ENCODE results near the gene HLX. TPM values are rescaled to one million over a fixed set of nuclear protein-coding genes. Genes with fewer than 3 reads are reported as not detected.

HLX gene
- total and polyA plus RNA-seq, 10 donors, result 6.9 to 36.1 (median 16.3) TPM

- Histone ChIP-seq H3K36me3 (no peaks in the 10 kb centered on the region), H3K27me3 (replicated peaks in 1 of 7) (peaks cover 0 to 35% (median 0%) of the 10 kb centered on the region in 7 donors), H3K4me3 (no peak overlapping the region), H3K27ac (no peak overlapping the region), H3K9me3 (peaks cover 0 to 6% (median 2%) of the 10 kb centered on the region in 8 donors), H3K4me1 (peaks cover 7 to 44% (median 22%) of the 10 kb centered on the region in 6 donors)
- DNase-seq, result no peak
- intact Hi-C loops (cut with DNase I; ENCODE audit: low total_unique reads), result loop anchor here (5.0 kb wide), 2 partner anchors 330 to 560 kb away; no protein-coding TSS in a partner anchor
- TF ChIP-seq POLR2A (IDR thresholded peaks at IDR 0.05) (no peak), POLR2AphosphoS5 (IDR thresholded peaks at IDR 0.05) (no peak), CTCF (IDR thresholded peaks at IDR 0.05 in 8 of 11, conservative IDR thresholded peaks at IDR 0.05 in 3 of 11) (no peak)
These were observed 6.9 kb upstream of the HLX start for GRCh38 chr1:220872296-220872695.

GRCh38 chr1:220873087-220873486 is 6.2 kb upstream of the HLX start:
- Histone ChIP-seq H3K27ac (no peak overlapping the region), H3K27me3 (replicated peaks in 1 of 7) (peaks cover 0 to 43% (median 0%) of the 10 kb centered on the region in 7 donors), H3K4me3 (no peak overlapping the region), H3K4me1 (peaks cover 14 to 52% (median 30%) of the 10 kb centered on the region in 6 donors), H3K9me3 (no peaks in the 10 kb centered on the region), H3K36me3 (no peaks in the 10 kb centered on the region)
- no peak for TF ChIP-seq POLR2AphosphoS5 (IDR thresholded peaks at IDR 0.05)
- no peak for TF ChIP-seq POLR2A (IDR thresholded peaks at IDR 0.05)
- no peak for TF ChIP-seq CTCF (IDR thresholded peaks at IDR 0.05 in 8 of 11, conservative IDR thresholded peaks at IDR 0.05 in 3 of 11)
- intact Hi-C loops (cut with DNase I; ENCODE audit: low total_unique reads), result loop anchor here (5.0 kb wide), 2 partner anchors 329 to 559 kb away; no protein-coding TSS in a partner anchor
- DNase-seq, result no peak
- 76 to 86% (median 83%) methylated on average over 2 of the region's 2 CpGs for WGBS, 5 donors

- TF ChIP-seq POLR2AphosphoS5 (IDR thresholded peaks at IDR 0.05) (no peak), CTCF (IDR thresholded peaks at IDR 0.05 in 8 of 11, conservative IDR thresholded peaks at IDR 0.05 in 3 of 11) (peak; percentile 52 to 85 (median 72)), POLR2A (IDR thresholded peaks at IDR 0.05) (no peak)
- Histone ChIP-seq H3K27ac (peak overlapping the region in 3 of 8 donors; percentile 10 to 41 (median 26)), H3K36me3 (no peaks in the 10 kb centered on the region), H3K9me3 (no peaks in the 10 kb centered on the region), H3K4me1 (peaks cover 19 to 61% (median 39%) of the 10 kb centered on the region in 6 donors), H3K4me3 (no peak overlapping the region), H3K27me3 (replicated peaks in 1 of 7) (peaks cover 0 to 49% (median 0%) of the 10 kb centered on the region in 7 donors)
- intact Hi-C loops (cut with DNase I; ENCODE audit: low total_unique reads), result loop anchor here (5.0 kb wide), 2 partner anchors 328 to 558 kb away; no protein-coding TSS in a partner anchor
- 20 to 31% (median 29%) methylated on average over 6 to 8 of the region's 8 CpGs for WGBS, 5 donors
- peak; percentile 78 for DNase-seq
These were observed 5.2 kb upstream of the HLX start for GRCh38 chr1:220873868-220874655.

GRCh38 chr1:220875260-220875659 is 4.0 kb upstream of the HLX start:
- Histone ChIP-seq H3K27ac (no peak overlapping the region), H3K36me3 (no peaks in the 10 kb centered on the region), H3K9me3 (no peaks in the 10 kb centered on the region), H3K4me3 (no peak overlapping the region), H3K4me1 (peaks cover 20 to 73% (median 45%) of the 10 kb centered on the region in 6 donors), H3K27me3 (replicated peaks in 1 of 7) (peaks cover 0 to 51% (median 0%) of the 10 kb centered on the region in 7 donors)
- WGBS, 5 donors, result 83 to 92% (median 90%) methylated on average over 1 of the region's 1 CpG
- DNase-seq, result no peak
- intact Hi-C loops (cut with DNase I; ENCODE audit: low total_unique reads), result no loop called here
- TF ChIP-seq POLR2AphosphoS5 (IDR thresholded peaks at IDR 0.05) (no peak), CTCF (IDR thresholded peaks at IDR 0.05 in 8 of 11, conservative IDR thresholded peaks at IDR 0.05 in 3 of 11) (no peak), POLR2A (IDR thresholded peaks at IDR 0.05) (no peak)
